ENCODE results near the gene DLG2.

DNA sequence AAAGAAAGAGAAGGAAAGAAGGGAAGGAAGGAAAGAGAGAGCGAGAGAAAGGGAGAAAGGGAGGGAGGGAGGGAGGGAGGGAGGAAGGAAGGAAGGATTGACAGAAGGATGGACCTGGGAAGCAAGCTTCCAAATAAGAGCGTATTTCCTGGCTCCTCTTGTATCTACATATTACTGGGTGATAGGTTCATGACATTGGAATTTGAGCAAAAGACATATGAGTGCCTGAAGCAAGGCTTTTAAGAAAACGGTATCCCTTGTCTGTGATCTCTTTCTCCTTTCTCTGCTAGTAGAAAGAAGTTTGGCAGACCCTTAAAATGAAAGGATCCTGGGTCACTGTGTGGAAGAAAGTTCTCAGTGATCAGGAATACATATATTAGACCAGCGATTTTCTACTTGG lies 1408.8 kb downstream of the DLG2 start:
- TF ChIP-seq CTCF (IDR thresholded peaks at IDR 0.05; ENCODE audit: low read depth, low read length, poor library complexity, severe bottlenecking), result no peak
- no peak for TF ChIP-seq EZH2phosphoT487 (IDR thresholded peaks at IDR 0.05; ENCODE audit: borderline replicate concordance, low read length)

Data from DOHH2 (cell line).